OCI-LY7 (cell line): ENCODE measurements around the gene NLGN4Y. TPM values are rescaled to one million over a fixed set of nuclear protein-coding genes. Genes with fewer than 3 reads are reported as not detected.

Source experiments
- BruUV-seq: library from RNA; stranded (reverse); fragments of 400-500 nt; replicated peaks from 2 replicates; lab custom pipeline; 2021; lab: Mats Ljungman, UMichigan
- CTCF ChIA-PET: fragments of 300-600 bp; sonication (Branson Sonifier 250); formaldehyde crosslinking; loops from one replicate; lab custom pipeline; 2022; ENCODE audit warnings: antibody characterized with exemption; ENCODE audit not compliant: unreplicated experiment; lab: Charles Lee
- POLR2A ChIA-PET: fragments of 300-600 bp; sonication (Branson Sonifier 250); formaldehyde crosslinking; loops from one replicate; lab custom pipeline; 2022; ENCODE audit warnings: antibody characterized with exemption; lab: Charles Lee
- DNase-seq: peaks from one replicate; pipeline ENCODE4 v3.0.0-alpha.2; 2015; ENCODE audit warnings: low spot score
- H2AFZ ChIP-seq: fragments of 200-600 bp; sonication (generic), shearing (Covaris generic); 2 replicates; pipeline ENCODE4 v1.6.1; 2014; ENCODE audit warnings: mild to moderate bottlenecking, antibody characterized with exemption, low read length, moderate library complexity
- H3K27ac ChIP-seq: fragments of 200-600 bp; sonication (generic); 2 replicates; pipeline ENCODE4 v1.5.1; 2014; ENCODE audit warnings: mixed run types, low read depth, mild to moderate bottlenecking, moderate library complexity, low read length, inconsistent platforms; ENCODE audit not compliant: poor library complexity, severe bottlenecking
- H3K36me3 ChIP-seq: fragments of 200-600 bp; sonication (generic); 2 replicates; pipeline ENCODE4 v1.6.1; 2014; ENCODE audit warnings: mild to moderate bottlenecking, antibody characterized with exemption, low read length, moderate library complexity, mixed read lengths; ENCODE audit not compliant: insufficient read depth
- H3K4me1 ChIP-seq: fragments of 200-600 bp; sonication (generic); 2 replicates; pipeline ENCODE4 v1.5.1; 2014; ENCODE audit warnings: mild to moderate bottlenecking, low read length; ENCODE audit not compliant: insufficient read depth, poor library complexity, severe bottlenecking
- H3K4me2 ChIP-seq: fragments of 200-600 bp; sonication (generic); 2 replicates; pipeline ENCODE4 v1.6.1; 2014; ENCODE audit warnings: mild to moderate bottlenecking, low read length
- H3K4me3 ChIP-seq: fragments of 200-600 bp; sonication (generic); 2 replicates; pipeline ENCODE4 v1.5.1; 2014; ENCODE audit warnings: mild to moderate bottlenecking, low read depth, low read length; ENCODE audit not compliant: poor library complexity, severe bottlenecking
- H3K79me2 ChIP-seq: fragments of 200-600 bp; sonication (generic); 2 replicates; pipeline ENCODE4 v1.6.1; 2016; ENCODE audit warnings: low read depth, mild to moderate bottlenecking, low read length, moderate library complexity, mixed read lengths; ENCODE audit not compliant: insufficient read depth
- H3K9me2 ChIP-seq: fragments of 200-600 bp; sonication (generic); 2 replicates; pipeline ENCODE4 v1.6.1; 2016; ENCODE audit warnings: mild to moderate bottlenecking, low read length, mixed read lengths; ENCODE audit not compliant: insufficient read depth
- H3K9me3 ChIP-seq: fragments of 200-600 bp; sonication (generic); 2 replicates; pipeline ENCODE4 v1.6.1; 2014; ENCODE audit warnings: mild to moderate bottlenecking, mixed run types, low read length, mixed read lengths
- H4K20me1 ChIP-seq: fragments of 200-600 bp; sonication (generic); 2 replicates; pipeline ENCODE4 v1.6.1; 2014; ENCODE audit warnings: mild to moderate bottlenecking, antibody characterized with exemption, low read length, moderate library complexity, mixed read lengths; ENCODE audit not compliant: insufficient read depth
- EZH2phosphoT487 ChIP-seq: fragments of 200-600 bp; sonication (generic); IDR thresholded peaks from 2 replicates; pipeline ENCODE4 v1.6.1; 2018; ENCODE audit warnings: low read depth, borderline replicate concordance, mild to moderate bottlenecking, mixed run types, antibody characterized with exemption, low read length, moderate library complexity, mixed read lengths
- intact Hi-C: fragments of 100-400 bp; cut with micrococcal nuclease; formaldehyde crosslinking; loops from one replicate; pipeline ENCODE4 v1.10.0; 2022; ENCODE audit not compliant: unreplicated experiment
- total RNA-seq, 2 experiments: library from RNA; depleted of rRNA in 1 of 2; stranded (reverse); fragments of >200 nt in 1 of 2; shearing (Covaris generic) in 1 of 2; gene quantifications; 2 replicates each; pipeline ENCODE4 v1.2.3, GENCODE V29; 2014 to 2022
- TF ChIP-seq, protein P1 (sequence below): fragments of 200-600 bp; sonication (generic); conservative IDR thresholded peaks from 2 replicates; pipeline ENCODE4 v1.5.1; 2014; ENCODE audit warnings: mild to moderate bottlenecking, antibody characterized with exemption, low read length, moderate library complexity, mixed read lengths

Gene NLGN4Y
- total RNA-seq, 2 experiments from 2014 or later = not detected

DNA sequence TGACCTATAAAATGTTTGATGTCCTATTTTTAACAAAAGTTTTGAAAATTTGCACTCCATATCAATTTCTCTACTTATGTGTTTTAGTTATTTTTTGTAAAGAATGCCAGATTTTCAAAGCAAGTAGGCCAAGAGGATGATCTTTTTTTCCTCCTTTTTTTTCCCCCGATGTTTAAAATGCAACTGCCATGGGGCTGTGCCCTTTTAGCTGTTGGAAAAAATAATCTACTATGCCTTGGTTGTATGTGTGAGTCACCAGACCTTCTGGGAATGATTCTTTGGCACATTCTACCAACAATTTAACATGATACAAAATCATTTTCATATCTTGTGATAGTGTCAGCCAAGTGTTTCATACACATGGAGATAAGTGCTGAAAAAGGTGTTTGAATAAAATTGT lies 217.3 kb downstream of the NLGN4Y start:
- no peaks in the 10 kb centered on the region for H3K9me3 ChIP-seq
- H4K20me1 ChIP-seq = no peaks in the 10 kb centered on the region
- no TSS peak for BruUV-seq
- no peak overlapping the region for H3K4me3 ChIP-seq
- no peaks in the 10 kb centered on the region for H3K36me3 ChIP-seq
- ChIA-PET POLR2A (no interaction called here), CTCF (no interaction called here)
- H3K4me2 ChIP-seq = no peak overlapping the region
- DNase-seq = no peak
- no peaks in the 10 kb centered on the region for H3K9me2 ChIP-seq
- no peak for TF ChIP-seq EZH2phosphoT487
- TF ChIP-seq, protein P1, sequence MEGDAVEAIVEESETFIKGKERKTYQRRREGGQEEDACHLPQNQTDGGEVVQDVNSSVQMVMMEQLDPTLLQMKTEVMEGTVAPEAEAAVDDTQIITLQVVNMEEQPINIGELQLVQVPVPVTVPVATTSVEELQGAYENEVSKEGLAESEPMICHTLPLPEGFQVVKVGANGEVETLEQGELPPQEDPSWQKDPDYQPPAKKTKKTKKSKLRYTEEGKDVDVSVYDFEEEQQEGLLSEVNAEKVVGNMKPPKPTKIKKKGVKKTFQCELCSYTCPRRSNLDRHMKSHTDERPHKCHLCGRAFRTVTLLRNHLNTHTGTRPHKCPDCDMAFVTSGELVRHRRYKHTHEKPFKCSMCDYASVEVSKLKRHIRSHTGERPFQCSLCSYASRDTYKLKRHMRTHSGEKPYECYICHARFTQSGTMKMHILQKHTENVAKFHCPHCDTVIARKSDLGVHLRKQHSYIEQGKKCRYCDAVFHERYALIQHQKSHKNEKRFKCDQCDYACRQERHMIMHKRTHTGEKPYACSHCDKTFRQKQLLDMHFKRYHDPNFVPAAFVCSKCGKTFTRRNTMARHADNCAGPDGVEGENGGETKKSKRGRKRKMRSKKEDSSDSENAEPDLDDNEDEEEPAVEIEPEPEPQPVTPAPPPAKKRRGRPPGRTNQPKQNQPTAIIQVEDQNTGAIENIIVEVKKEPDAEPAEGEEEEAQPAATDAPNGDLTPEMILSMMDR = no peak
- H3K4me1 ChIP-seq = no peaks in the 10 kb centered on the region
- H3K27ac ChIP-seq = no peak overlapping the region
- no peaks in the 10 kb centered on the region for H3K79me2 ChIP-seq
- no peak overlapping the region for H2AFZ ChIP-seq
- intact Hi-C loops = no loop called here

DNA sequence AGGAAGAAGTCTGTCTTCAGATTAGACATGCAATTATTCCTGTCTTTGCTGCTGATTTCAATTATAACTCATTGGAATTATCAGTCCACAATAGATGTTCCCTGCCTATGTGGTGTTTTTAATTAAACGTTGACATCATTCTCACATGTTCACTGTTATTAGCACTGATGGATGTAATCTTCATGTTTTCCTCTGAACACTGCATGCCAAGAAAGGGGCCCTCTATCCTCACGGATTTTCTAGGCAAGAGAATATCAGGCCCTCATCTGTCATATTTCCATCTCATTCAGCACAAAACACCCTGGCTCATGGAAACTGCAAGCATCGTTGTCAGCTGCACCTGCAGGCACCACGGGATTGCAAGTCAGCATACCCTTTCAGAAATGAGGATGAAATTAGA lies 224.0 kb downstream of the NLGN4Y start:
- Histone ChIP-seq H4K20me1 (no peaks in the 10 kb centered on the region), H2AFZ (no peak overlapping the region), H3K36me3 (no peaks in the 10 kb centered on the region), H3K79me2 (no peaks in the 10 kb centered on the region), H3K27ac (no peak overlapping the region), H3K4me1 (no peaks in the 10 kb centered on the region), H3K4me3 (no peak overlapping the region), H3K9me3 (no peaks in the 10 kb centered on the region), H3K4me2 (no peak overlapping the region), H3K9me2 (no peaks in the 10 kb centered on the region)
- BruUV-seq = no TSS peak
- no peak for TF ChIP-seq EZH2phosphoT487
- TF ChIP-seq, protein P1 = no peak
- ChIA-PET POLR2A (no interaction called here), CTCF (no interaction called here)
- intact Hi-C loops = no loop called here
- DNase-seq = no peak

DNA sequence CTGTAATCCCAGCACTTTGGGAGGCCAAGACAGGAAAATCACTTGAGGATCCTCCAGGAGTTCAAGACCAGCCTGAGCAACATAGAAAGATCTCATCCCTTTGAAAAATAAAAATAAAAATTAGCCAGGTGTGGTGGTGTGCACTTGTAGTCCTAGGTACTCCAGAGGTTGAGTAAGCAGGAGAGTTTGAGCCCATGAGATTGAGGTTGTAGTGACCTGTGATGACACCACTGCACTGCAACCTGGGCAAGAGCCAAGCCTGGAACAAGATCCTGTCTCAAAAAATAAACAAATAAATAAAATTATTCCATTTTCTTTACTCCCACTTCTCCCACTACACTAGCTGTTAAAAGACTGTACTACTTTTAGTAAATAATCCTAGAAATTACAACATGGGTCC lies 231.2 kb downstream of the NLGN4Y start:
- no TSS peak for BruUV-seq

More for the DNA sequence above, 231.2 kb downstream of the NLGN4Y start:
- Histone ChIP-seq H3K27ac (no peak overlapping the region), H3K9me3 (no peaks in the 10 kb centered on the region), H3K79me2 (no peaks in the 10 kb centered on the region), H2AFZ (no peak overlapping the region), H3K4me2 (no peak overlapping the region), H3K36me3 (no peaks in the 10 kb centered on the region), H4K20me1 (no peaks in the 10 kb centered on the region), H3K4me3 (no peak overlapping the region), H3K9me2 (no peaks in the 10 kb centered on the region), H3K4me1 (no peaks in the 10 kb centered on the region)
- TF ChIP-seq, protein P1 = no peak
- TF ChIP-seq EZH2phosphoT487 = no peak
- ChIA-PET POLR2A (no interaction called here), CTCF (no interaction called here)
- intact Hi-C loops = no loop called here
- DNase-seq = no peak
